Measurements from ENCODE around the gene MFAP2. TPM values are rescaled to one million over a fixed set of nuclear protein-coding genes. Genes with fewer than 3 reads are reported as not detected.

The MFAP2 gene
- total RNA-seq, result 26.2 and 54.5 TPM in 2 replicates

GRCh38 chr1:16980473-16981268 lies at the start of gene MFAP2:
Gene MFAP2, minus strand, starts transcription at chr1:16980620. Its CDS starts 2,347 bp downstream, at chr1:16978273.

GRCh38 chr1:17011439-17012307 lies 31.3 kb upstream of the MFAP2 start, which contains the start of gene ATP13A2:
Gene ATP13A2, minus strand, starts transcription at chr1:17011928. Its CDS starts 190 bp downstream, at chr1:17011738.

Other genes starting within 250 kb of the MFAP2 start
- under 0.01 TPM in 2 replicates for gene RNU1-4, start 240.1 kb downstream of the MFAP2 start, total RNA-seq
- gene RNU1-2, start 84.6 kb downstream of the MFAP2 start, total RNA-seq, result under 0.01 TPM in 2 replicates
- 9.4 and 17.3 TPM in 2 replicates for gene CROCC, start 58.7 kb downstream of the MFAP2 start, total RNA-seq
- 60.2 and 86.9 TPM in 2 replicates for gene ATP13A2, start 31.3 kb upstream of the MFAP2 start, total RNA-seq
- 96.0 and 97.8 TPM in 2 replicates for gene SDHB, start 73.4 kb upstream of the MFAP2 start, total RNA-seq
- under 0.01 TPM in 1 of 2 replicates, not detected in the other for gene PADI2, start 138.8 kb upstream of the MFAP2 start, total RNA-seq
- gene PADI1, start 224.5 kb upstream of the MFAP2 start, total RNA-seq, result not detected in 2 replicates

Data from vein endothelial cell (primary cell).